ENCODE data around the gene RPL19.

Gene RPL19

DNA sequence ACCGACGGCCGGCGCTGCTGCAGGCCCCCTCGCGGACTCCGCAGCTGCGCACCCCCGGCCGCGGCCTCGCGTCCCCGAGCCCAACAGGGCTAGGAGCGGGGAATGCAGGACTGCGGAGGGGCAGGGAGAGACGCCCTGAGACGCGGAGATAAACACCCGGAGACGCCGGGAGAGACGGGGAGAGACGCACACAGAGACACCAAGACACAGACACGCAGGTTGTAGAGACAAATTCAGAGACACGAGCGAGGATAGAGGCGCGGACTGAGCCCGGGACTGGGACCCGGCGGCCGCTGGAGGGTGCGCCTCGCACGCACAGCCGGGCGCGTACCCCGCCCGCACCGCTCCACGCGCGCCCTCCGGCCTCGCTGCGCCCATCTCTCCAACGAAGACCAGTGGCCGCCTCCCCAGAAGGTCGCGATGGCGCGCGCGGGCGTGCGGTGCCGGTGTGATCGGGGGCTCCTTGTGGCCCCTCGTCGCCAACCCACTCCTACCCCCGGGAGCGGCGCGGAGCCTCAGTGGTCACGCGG lies 24.8 kb downstream of the RPL19 start:
- DNase-seq (ENCODE audit: low spot score), result no peak

DNA sequence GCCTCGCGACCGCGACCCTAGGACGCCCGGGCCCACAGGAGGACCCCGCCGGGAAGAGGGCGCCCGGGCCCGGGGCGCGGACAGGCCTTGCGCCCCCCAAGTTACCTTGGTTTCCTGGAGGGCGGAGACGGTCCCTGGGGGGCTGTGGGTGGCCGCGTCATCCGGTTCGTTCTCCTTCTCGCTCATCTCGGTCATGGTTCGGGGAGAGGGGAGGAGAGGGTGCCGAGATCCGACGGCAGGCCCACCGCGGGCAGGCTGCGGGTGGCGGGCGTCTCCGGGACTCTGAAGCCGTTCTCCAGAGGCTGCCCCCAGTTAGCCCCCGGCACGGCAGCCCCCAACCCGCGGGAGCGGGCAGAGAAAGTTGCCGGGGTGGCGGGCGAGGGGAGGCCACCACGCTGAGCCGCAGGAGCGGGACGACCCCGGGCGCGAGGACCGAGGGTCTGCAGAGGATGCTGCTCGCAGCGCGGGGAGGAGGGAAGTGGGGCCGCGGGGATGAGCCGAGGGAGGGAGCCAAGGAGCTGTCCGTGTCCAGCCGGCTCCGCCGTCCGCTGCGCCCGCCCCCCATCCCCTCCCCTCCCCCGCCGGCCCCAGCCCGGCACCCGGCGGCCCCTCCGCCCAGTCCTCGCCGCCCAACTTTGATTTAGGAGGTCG lies 25.4 kb downstream of the RPL19 start, which contains the start of gene STAC2:
TSS of gene STAC2 (minus strand) at position 638 of the 651 bp plus-strand sequence. CDS start at position 195, 443 bp downstream.
- no peak for DNase-seq (ENCODE audit: low spot score)

DNA sequence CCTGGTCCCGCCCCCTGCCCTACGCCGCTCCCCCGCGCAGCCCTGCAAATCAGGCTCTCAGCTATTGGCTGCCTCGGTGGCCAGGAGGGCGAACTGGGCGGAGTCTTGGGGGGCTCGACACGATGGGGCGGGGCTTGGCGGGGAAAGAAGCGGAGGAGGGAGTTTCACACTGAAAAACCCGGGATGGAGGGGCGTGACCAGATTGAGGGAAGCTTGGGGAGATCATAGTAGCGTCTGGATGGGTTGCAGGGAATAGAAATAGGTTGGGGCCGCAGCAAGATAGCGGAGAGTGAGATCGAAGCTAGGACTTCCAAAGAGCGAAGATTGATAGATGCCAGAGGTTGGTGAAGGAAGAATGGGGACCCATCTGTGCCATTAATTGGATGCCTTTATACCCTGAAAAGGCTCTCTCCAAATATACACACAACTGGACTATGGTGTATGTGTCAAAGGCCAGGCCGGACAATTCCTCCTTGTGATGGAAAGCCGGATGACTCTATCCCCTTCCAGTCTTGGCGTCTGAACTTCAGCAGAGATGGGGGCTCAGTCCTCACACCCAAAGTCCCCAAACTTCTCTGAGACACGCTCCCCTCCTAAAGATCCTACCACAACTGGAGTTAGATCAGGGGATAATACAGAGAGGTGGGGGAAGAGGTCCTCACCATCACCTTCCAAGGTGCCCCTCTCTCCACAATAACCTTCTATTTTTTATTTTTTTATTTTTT lies 26.0 kb downstream of the RPL19 start:
- DNase-seq (ENCODE audit: low spot score), result no peak

DNA sequence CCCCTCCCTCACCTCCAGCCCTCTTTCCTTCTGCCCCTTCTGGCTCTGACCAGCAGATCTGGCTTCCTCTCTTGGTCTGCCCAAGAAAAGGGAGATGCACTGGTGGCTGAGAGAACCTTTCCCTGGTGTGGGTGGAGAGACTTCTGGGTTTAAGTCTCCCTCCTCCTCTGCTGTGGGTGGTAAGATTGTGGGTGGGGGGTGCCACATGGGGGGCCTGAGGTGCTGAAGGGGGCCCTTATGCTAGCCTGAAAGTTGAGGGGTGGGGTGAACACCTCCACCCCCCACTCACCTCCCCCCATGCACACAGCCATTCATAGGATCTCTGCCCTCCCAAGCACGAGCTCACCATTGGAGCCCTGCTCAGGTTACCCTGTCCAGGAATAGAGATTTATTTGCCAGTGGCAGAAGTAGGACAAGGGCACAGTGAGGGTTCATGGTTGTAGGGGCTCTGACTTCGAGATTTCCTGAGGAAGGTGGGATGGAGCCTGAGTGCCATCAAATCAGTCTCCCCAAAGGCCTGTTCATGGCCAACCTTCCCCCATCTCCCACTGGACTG lies 27.4 kb downstream of the RPL19 start:
- DNase-seq (ENCODE audit: low spot score), result no peak

DNA sequence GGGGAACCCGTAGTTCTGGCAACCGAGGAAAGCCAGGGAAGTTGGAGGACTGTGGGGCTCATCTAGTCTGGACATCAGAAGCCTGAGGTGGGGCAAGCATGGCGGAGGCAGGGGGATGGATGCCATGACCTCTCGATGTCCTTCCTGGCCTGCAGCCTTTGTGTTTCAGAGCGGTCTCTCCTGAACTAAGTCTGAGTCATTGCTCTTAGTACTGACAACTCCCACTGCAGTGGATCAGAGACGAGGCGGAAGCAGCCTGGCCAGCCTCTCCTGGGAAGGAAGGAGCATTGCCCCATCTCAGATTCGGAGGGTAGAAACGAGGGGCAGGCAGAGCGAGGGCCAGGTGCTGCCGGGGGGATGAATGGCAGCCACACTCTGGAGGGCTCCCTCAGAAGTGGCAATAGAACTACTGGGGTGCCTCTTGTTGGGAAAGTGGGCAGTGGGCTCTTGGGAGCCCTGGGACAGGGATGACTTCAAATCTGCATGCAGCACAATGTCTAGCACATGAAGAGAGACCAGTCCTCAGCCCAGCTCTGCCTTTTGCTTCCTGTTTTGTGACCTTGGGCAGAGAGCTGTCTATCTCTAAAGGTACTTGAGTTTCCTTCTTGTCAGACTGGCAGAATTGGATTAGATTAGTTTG lies 29.3 kb downstream of the RPL19 start:
- DNase-seq (ENCODE audit: low spot score), result no peak

DNA sequence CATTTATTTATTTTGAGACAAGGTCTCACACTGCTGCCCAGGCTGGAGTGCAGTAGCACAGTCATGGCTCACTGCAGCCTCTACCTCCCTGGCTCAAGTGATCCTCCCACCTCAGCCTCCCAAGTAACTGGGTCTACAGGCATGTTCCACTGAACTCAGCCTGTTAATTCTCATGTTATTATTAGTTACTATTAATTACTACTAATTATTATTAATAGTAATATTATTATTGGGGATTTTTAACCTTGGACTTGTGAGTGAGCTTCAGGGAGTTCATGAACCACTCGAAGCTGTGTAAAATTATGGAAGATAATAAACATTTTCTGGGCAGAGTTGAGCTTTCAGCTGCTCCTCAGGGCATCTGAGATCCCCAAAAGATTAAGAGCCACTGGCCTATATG lies 30.3 kb downstream of the RPL19 start:
- DNase-seq (ENCODE audit: low spot score), result no peak

DNA sequence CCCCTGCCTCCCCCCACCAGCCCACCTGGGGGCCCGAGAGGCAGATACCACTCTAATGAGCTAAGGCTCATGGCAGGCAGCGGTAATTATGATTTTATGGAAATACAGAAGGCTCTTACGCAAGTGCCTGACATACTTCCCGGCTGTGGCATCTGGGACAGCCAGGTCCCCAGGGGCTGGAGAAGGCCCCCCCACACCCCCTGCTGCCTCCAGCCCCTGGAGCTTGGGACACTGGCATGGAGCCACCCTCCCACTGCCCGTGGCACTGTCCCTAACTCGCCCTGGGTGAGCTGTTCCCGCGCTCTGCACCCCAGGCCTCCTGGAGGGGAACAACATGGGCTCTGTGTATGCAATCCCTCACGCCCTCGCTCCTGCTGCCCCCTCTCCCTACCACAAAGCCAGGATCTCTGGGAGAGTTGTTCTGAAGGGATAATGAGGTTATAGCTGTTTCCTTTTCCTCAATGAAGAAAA lies 31.0 kb downstream of the RPL19 start:
- no peak for DNase-seq (ENCODE audit: low spot score)

DNA sequence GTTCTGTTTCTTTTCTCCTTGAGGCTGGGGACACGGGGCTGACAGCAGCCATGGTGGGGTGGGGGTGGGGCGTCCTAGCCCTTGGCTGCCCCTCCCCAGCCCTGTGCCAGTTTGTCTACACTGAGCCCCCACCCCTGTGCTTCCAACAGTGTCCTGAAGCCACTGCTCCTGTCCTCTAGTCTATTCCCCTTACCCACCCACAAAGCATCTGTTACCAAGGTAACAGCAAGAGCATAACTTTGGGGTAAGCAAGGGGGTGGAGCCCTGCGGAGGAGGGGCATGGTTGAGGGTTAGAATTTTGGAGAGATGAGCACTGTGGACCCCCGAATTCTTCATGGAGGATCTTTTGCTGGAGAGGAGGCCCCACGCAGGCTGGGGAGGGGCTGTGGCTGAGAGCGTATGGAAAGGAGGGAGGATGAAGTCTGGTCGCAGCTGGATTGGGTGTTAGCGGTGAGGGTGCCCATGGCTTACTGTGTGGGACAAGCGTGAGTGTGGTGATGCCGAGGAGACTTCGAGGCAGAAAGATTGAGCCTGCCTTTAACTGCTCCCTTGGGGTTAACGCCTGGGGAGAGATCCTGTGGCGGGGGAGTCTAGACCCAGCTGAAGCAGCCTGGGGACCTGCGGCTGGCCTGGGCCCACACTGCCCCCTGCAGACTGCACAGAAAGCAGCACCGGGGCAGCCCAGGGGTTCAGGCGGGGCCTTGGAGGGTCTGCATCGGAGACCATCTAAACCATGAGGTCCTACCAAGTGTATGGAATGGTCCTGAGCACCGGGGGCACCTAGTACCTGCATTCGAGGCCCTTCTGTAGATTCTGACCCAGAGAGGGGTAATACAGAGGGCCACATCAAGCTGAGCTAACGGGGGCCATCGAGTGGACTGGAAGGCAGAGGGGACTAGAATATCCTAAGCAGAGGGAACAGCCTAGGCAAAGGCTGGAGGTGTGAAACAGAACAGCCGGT lies 31.8 kb downstream of the RPL19 start:
- no peak for DNase-seq (ENCODE audit: low spot score)

DNA sequence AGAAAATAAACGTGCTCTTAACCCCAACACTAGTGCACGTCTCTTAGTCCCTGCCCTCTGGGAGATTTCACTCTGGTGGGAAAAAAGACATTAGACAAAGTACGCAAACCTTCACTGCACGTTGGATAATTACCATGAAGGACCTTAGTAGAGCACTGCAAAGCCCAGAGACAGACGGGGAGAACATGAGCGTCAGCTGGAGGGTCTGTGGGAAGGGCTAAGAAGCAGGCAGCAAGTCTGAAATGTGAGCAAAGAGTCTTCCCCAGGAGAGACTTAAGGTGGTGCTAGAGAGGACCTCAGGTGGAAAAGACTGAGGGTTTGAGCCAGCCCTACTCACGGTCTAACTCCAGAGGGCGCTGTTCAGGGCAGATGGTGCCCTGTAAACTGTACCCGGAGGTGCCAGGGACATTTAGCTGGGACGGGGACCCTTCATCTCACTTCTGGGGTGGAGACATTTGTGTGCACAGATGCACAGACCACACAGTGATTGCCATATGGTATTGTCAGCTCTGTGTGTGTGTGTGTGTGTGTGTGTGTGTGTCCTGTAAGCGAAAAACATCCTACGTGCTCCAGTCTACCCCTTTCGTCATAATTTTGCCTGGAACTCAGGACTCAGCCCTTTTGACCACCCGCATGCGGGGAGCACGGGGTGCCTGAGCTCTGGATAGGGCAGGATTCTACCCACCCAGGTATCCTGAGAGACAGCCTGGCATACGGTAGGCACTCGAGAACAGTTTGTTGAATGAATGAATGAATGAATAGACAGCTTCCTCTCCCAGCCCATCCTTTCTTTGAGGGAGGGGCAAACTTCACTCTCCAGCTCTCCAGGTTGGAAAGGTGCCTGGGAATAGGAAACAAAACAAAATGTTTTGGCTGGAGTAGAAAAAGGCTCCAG lies 35.7 kb downstream of the RPL19 start:
- peak; percentile 39 for DNase-seq (ENCODE audit: low spot score)

DNA sequence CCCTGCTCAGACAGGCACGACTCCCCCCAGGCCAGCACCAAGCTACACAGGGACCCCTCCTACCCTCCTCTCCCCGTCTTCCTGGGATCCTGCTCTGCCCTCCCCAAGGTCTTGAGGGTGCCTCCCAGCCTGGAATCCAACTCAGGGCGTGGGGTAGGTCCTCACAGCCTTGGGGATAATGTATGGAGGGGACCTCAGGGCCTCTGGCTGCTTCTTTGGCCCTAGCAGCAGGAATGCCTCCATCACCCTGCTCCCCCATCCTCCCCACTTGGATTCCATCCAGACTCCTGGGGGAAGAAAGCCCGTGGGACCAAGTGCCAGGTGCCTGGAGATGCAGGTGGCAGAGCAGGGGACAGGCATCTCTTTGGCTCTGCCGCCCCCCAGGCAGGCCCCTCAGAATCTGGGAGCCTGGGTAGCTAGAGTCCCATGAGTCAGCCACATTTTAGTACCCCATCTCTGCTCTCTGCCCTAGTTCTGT lies 36.4 kb downstream of the RPL19 start:
- DNase-seq (ENCODE audit: low spot score), result no peak

DNA sequence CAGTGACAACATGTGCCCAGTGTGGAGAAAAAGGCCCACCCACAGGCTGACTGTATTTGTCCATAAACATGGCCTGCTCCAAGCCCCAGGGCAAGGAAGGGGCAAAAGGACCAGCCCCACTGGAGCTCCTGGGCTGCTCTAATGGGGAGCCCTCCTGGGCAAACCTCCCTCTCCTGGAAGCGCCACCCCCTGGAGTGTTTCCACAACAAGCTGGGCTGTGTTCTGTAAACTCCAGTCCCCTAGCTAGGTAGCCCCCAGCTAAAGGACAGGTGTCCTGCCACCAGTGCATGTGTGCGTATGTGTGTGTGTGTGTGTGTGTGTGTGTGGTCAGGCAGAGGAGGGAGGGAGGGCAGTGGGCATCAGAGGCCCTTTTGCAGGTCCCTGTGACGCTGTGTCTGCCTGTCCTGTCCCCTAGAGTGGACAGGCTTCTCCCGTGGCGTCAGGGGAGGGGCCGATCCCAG lies 36.9 kb downstream of the RPL19 start:
- DNase-seq (ENCODE audit: low spot score), result no peak

DNA sequence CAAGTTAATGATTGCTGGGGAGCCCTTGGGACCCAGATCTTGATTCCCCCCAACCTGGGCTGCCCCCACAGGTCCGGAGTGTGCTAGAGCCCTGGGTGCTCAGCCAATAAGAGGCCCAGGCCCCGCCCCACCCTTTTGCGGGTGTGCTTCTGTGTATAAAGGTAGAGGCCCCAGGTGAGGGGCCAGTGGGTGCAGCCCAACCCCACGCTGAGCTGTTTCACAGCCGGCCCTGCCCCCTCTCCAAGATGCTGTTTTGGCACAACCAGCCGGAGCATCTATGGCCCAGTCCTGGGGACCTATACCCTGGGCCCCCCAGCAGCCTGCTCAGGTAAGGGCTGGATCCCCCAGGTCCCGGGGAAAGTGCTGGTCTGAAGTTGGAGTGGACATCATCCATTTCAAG lies 37.5 kb downstream of the RPL19 start:
- DNase-seq (ENCODE audit: low spot score), result no peak

DNA sequence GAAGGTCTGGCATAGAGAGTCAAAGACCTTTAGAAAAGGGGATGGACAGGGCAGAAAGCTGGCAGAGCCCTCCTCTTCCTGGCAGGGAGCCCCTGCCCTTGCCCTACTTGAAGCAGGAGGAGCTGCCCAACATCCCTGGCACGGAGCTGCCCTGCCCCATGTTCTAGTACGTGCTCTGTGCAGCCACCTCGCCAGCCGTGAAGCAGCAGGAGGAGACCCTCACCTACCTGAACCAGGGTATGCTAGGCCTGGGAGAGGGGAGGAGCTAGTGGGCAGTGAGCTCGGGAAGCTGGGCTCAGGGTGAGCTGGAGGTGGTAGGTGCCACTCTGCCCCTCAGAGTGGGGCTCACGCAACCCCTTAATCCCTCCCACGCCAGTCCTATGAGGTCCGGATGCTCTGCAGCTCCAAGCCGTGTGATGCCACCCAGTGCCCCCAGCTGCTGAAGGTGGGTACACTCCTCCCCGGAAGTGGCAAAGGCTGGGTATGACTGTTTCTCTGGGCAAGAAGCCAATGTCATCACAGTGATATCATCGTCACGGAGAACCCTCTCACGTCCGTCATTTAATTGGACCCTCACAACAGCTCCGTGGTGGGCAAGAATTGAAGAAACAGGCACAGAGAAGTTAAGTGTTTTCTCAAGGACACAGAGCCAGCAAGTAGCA lies 38.4 kb downstream of the RPL19 start:
- DNase-seq (ENCODE audit: low spot score), result no peak

DNA sequence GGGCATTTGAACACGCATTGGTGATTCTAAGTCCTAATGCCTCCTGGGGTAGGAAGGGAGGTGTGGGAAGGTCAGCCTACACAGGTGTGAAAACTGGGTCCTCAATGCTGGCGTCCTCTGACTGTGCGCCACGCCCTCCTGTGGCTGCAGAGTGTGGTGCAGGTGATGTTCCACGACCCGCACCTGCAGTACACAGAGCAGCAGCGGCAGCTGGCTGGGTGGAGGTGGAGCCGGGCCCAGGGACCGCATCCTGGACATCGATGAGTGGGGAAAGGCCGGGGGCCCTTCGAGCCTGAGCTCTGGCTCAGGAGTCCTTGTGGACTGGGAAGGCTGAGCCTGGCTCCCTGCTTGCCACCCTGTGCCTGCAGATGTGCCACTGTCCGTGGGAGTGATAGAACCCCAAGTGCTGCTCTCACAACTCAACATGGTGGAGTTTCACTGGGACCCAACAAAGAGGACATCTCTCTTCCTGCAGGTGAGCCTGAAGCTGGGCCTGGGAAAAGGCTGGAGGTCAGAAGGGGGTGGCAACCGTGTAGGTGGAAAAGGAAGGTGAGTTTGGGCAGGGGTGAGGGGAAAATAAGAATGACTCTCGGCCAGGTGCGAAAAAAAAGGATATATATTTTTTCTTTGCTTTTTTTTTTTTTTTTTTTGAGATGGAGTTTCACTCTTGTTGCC lies 39.7 kb downstream of the RPL19 start:
- peak; percentile 32 for DNase-seq (ENCODE audit: low spot score)

DNA sequence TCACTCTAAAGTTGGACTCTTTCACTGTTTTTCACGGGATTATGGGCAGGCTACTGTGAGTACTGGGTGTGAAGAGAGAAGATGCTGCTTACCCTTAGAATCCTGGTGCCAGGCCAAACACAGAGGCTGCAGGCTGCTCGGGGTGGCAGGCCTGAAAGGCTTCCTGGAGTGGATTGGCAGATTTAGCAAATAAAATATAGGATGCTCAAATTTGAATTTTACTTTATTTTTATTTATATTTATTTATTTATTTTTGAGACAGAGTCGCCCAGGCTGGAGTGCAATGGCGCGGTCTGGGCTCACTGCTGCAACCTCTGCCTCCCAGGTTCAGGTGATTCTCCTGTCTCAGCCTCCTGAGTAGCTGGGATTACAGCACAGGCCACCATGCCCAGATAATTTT lies 40.5 kb downstream of the RPL19 start:
- DNase-seq (ENCODE audit: low spot score), result no peak

DNA sequence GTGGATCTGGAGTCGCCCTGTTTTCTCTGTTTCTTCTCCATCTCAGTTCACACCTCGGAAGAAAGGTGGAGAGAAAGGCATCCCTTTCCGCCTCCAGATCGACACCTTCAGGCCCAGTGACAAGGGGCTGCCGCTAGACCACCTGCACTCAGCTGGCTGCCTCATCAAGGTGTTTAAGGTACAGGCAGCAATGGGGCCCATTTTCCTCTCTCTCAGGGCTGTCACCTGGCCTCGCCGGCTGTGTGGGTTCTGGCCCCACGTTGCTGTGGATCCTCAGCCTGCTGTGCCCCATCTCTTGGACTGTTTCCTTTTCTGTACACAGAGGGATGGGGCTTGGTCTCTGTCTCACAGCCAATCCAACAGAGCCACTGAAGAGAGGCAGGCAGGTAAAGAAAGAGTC lies 43.1 kb downstream of the RPL19 start:
- DNase-seq (ENCODE audit: low spot score), result no peak

DNA sequence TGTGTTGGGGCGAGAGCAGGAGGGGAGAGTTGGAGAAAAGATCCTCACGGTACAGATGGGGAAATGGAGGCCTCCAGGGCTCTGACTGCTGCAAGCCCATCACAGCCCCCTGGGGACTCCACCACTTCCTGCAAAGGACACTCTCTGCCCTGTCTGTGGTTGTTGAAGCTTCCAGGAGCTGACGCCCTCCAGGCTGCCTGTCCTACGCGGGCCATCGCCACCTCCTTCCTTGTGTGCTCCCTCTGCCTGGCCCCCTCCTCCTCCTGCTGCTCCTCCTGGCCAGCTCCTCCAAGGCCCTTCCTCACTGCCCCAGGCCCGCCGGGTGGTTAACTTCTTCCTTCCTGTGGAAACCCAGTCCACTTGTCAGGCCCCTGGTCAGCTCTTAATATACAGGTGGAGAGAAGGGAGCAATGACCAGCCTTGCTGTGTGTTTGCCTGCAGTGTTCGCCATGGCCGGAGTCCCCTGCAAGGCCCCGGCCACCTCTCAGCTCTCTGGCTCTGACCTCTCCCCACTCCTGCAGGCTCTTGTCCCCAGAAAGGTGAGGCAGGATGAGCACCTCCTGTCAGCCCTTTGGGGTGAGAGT lies 44.0 kb downstream of the RPL19 start:
- no peak for DNase-seq (ENCODE audit: low spot score)

Measured in hematopoietic multipotent progenitor cell treated with erythropoietin and hydrocortisone succinate and interleukin-3 and kit ligand, for 15 days (in vitro differentiated cells).